ENCODE data around the gene FAM72D.
"Not testable (repeated sequence)": the region's sequence is repeated elsewhere in the genome, so short reads cannot be mapped to it uniquely, and the experiment has no call there.

Gene FAM72D

GRCh38 chr1:145103294-145103693 lies 7.5 kb downstream of the FAM72D start:
- H3K4me3 ChIP-seq (ENCODE audit: low read length); H3K27me3 ChIP-seq (ENCODE audit: insufficient read depth, low read length); H3K9ac ChIP-seq (ENCODE audit: low read depth, low read length); H3K4me1 ChIP-seq (ENCODE audit: insufficient read depth, low read length); H3K27ac ChIP-seq (ENCODE audit: low read length); H3K36me3 ChIP-seq (ENCODE audit: insufficient read depth, low read depth, low read length); H3K9me3 ChIP-seq (ENCODE audit: insufficient read depth, low read depth, low read length): not testable (repeated sequence)

GRCh38 chr1:145111674-145112073 lies 15.9 kb downstream of the FAM72D start:
- H3K4me1 ChIP-seq (ENCODE audit: insufficient read depth, low read length); H3K27me3 ChIP-seq (ENCODE audit: insufficient read depth, low read length); H3K36me3 ChIP-seq (ENCODE audit: insufficient read depth, low read depth, low read length); H3K4me3 ChIP-seq (ENCODE audit: low read length); H3K9ac ChIP-seq (ENCODE audit: low read depth, low read length); H3K9me3 ChIP-seq (ENCODE audit: insufficient read depth, low read depth, low read length); H3K27ac ChIP-seq (ENCODE audit: low read length): not testable (repeated sequence)

- not testable (repeated sequence) for H3K27me3 ChIP-seq (ENCODE audit: insufficient read depth, low read length); H3K9me3 ChIP-seq (ENCODE audit: insufficient read depth, low read depth, low read length); H3K36me3 ChIP-seq (ENCODE audit: insufficient read depth, low read depth, low read length); H3K27ac ChIP-seq (ENCODE audit: low read length); H3K4me1 ChIP-seq (ENCODE audit: insufficient read depth, low read length); H3K9ac ChIP-seq (ENCODE audit: low read depth, low read length); H3K4me3 ChIP-seq (ENCODE audit: low read length)
Measured at GRCh38 chr1:145112703-145113102, 16.9 kb downstream of the FAM72D start.

GRCh38 chr1:145114560-145115057 lies 18.8 kb downstream of the FAM72D start:
- H3K4me1 ChIP-seq (ENCODE audit: insufficient read depth, low read length); H3K9me3 ChIP-seq (ENCODE audit: insufficient read depth, low read depth, low read length); H3K36me3 ChIP-seq (ENCODE audit: insufficient read depth, low read depth, low read length); H3K9ac ChIP-seq (ENCODE audit: low read depth, low read length); H3K27ac ChIP-seq (ENCODE audit: low read length); H3K27me3 ChIP-seq (ENCODE audit: insufficient read depth, low read length); H3K4me3 ChIP-seq (ENCODE audit: low read length): not testable (repeated sequence)

GRCh38 chr1:145115587-145116493 lies 20.1 kb downstream of the FAM72D start:
- H3K4me1 ChIP-seq (ENCODE audit: insufficient read depth, low read length); H3K36me3 ChIP-seq (ENCODE audit: insufficient read depth, low read depth, low read length); H3K4me3 ChIP-seq (ENCODE audit: low read length); H3K9me3 ChIP-seq (ENCODE audit: insufficient read depth, low read depth, low read length); H3K9ac ChIP-seq (ENCODE audit: low read depth, low read length); H3K27ac ChIP-seq (ENCODE audit: low read length); H3K27me3 ChIP-seq (ENCODE audit: insufficient read depth, low read length): not testable (repeated sequence)

- H3K4me3 ChIP-seq (ENCODE audit: low read length); H3K36me3 ChIP-seq (ENCODE audit: insufficient read depth, low read depth, low read length); H3K27me3 ChIP-seq (ENCODE audit: insufficient read depth, low read length); H3K4me1 ChIP-seq (ENCODE audit: insufficient read depth, low read length); H3K9me3 ChIP-seq (ENCODE audit: insufficient read depth, low read depth, low read length); H3K9ac ChIP-seq (ENCODE audit: low read depth, low read length); H3K27ac ChIP-seq (ENCODE audit: low read length): not testable (repeated sequence)
Measured at GRCh38 chr1:145119842-145120241, 24.1 kb downstream of the FAM72D start.

GRCh38 chr1:145122344-145123061 lies 26.7 kb downstream of the FAM72D start:
- H3K9me3 ChIP-seq (ENCODE audit: insufficient read depth, low read depth, low read length); H3K4me3 ChIP-seq (ENCODE audit: low read length); H3K27ac ChIP-seq (ENCODE audit: low read length); H3K4me1 ChIP-seq (ENCODE audit: insufficient read depth, low read length); H3K9ac ChIP-seq (ENCODE audit: low read depth, low read length); H3K27me3 ChIP-seq (ENCODE audit: insufficient read depth, low read length); H3K36me3 ChIP-seq (ENCODE audit: insufficient read depth, low read depth, low read length): not testable (repeated sequence)

- not testable (repeated sequence) for H3K4me3 ChIP-seq (ENCODE audit: low read length); H3K36me3 ChIP-seq (ENCODE audit: insufficient read depth, low read depth, low read length); H3K9ac ChIP-seq (ENCODE audit: low read depth, low read length); H3K4me1 ChIP-seq (ENCODE audit: insufficient read depth, low read length); H3K9me3 ChIP-seq (ENCODE audit: insufficient read depth, low read depth, low read length); H3K27ac ChIP-seq (ENCODE audit: low read length); H3K27me3 ChIP-seq (ENCODE audit: insufficient read depth, low read length)
Measured at GRCh38 chr1:145123062-145123395, 27.3 kb downstream of the FAM72D start.

- not testable (repeated sequence) for H3K9ac ChIP-seq (ENCODE audit: low read depth, low read length); H3K4me3 ChIP-seq (ENCODE audit: low read length); H3K36me3 ChIP-seq (ENCODE audit: insufficient read depth, low read depth, low read length); H3K4me1 ChIP-seq (ENCODE audit: insufficient read depth, low read length); H3K27ac ChIP-seq (ENCODE audit: low read length); H3K27me3 ChIP-seq (ENCODE audit: insufficient read depth, low read length); H3K9me3 ChIP-seq (ENCODE audit: insufficient read depth, low read depth, low read length)
Measured at GRCh38 chr1:145123992-145124641, 28.3 kb downstream of the FAM72D start.

GRCh38 chr1:145125112-145125511 lies 29.3 kb downstream of the FAM72D start:
- not testable (repeated sequence) for H3K36me3 ChIP-seq (ENCODE audit: insufficient read depth, low read depth, low read length); H3K27me3 ChIP-seq (ENCODE audit: insufficient read depth, low read length); H3K4me3 ChIP-seq (ENCODE audit: low read length); H3K4me1 ChIP-seq (ENCODE audit: insufficient read depth, low read length); H3K9me3 ChIP-seq (ENCODE audit: insufficient read depth, low read depth, low read length); H3K27ac ChIP-seq (ENCODE audit: low read length); H3K9ac ChIP-seq (ENCODE audit: low read depth, low read length)

GRCh38 chr1:145127144-145127543 lies 31.4 kb downstream of the FAM72D start:
- H3K9ac ChIP-seq (ENCODE audit: low read depth, low read length); H3K4me3 ChIP-seq (ENCODE audit: low read length); H3K4me1 ChIP-seq (ENCODE audit: insufficient read depth, low read length); H3K36me3 ChIP-seq (ENCODE audit: insufficient read depth, low read depth, low read length); H3K9me3 ChIP-seq (ENCODE audit: insufficient read depth, low read depth, low read length); H3K27me3 ChIP-seq (ENCODE audit: insufficient read depth, low read length); H3K27ac ChIP-seq (ENCODE audit: low read length): not testable (repeated sequence)
